ENCODE results near the gene TM9SF4. TPM values are rescaled to one million over a fixed set of nuclear protein-coding genes. Genes with fewer than 3 reads are reported as not detected.

The TM9SF4 gene
- total RNA-seq, 4 donors from 2014 or later = 18.0 to 22.9 (median 21.0) TPM

GRCh38 chr20:32067234-32067821, 42.2 kb upstream of the TM9SF4 start:
- no peak for TF ChIP-seq POLR2A (IDR thresholded peaks at IDR 0.05)
- no peak for TF ChIP-seq CTCF (IDR thresholded peaks at IDR 0.05 in 4 of 5, conservative IDR thresholded peaks at IDR 0.05 in 1 of 5)
- DNase-seq = no peak
- Histone ChIP-seq H3K4me3 (no peak overlapping the region), H3K9me3 (no peaks in the 10 kb centered on the region), H3K27ac (no peak overlapping the region), H3K4me1 (peaks cover 0 to 6% of the 10 kb centered on the region in 2 donors), H3K36me3 (no peaks in the 10 kb centered on the region), H3K27me3 (no peaks in the 10 kb centered on the region)
- intact Hi-C loops (cut with DNase I; ENCODE audit: low total_unique reads) (no loop called here), in situ Hi-C loops (cut with MboI; ENCODE audit: low sequenced_read_pairs in 4 of 4) (no loop called here)
- peak in 1 of 2 donors; percentile 66 for ATAC-seq

GRCh38 chr20:32068174-32068573, 41.3 kb upstream of the TM9SF4 start:
- DNase-seq = no peak
- intact Hi-C loops (cut with DNase I; ENCODE audit: low total_unique reads) = no loop called here
- no peaks in the 10 kb centered on the region for H3K36me3 ChIP-seq
- H3K4me1 ChIP-seq = peaks cover 0 to 6% of the 10 kb centered on the region in 2 donors
- H3K27ac ChIP-seq = no peak overlapping the region
- TF ChIP-seq POLR2A (IDR thresholded peaks at IDR 0.05) (no peak), CTCF (IDR thresholded peaks at IDR 0.05 in 4 of 5, conservative IDR thresholded peaks at IDR 0.05 in 1 of 5) (no peak)
- H3K9me3 ChIP-seq = no peaks in the 10 kb centered on the region
- in situ Hi-C loops (cut with MboI; ENCODE audit: low sequenced_read_pairs in 4 of 4) = no loop called here
- ATAC-seq = no peak
- H3K4me3 ChIP-seq = no peak overlapping the region
- H3K27me3 ChIP-seq = no peaks in the 10 kb centered on the region

GRCh38 chr20:32069711-32070110, 39.8 kb upstream of the TM9SF4 start:
- Histone ChIP-seq H3K4me1 (peaks cover 0 to 4% of the 10 kb centered on the region in 2 donors), H3K36me3 (no peaks in the 10 kb centered on the region), H3K9me3 (no peaks in the 10 kb centered on the region), H3K4me3 (no peak overlapping the region), H3K27ac (no peak overlapping the region), H3K27me3 (peaks cover 0 to 1% (median 0%) of the 10 kb centered on the region in 3 donors)
- in situ Hi-C loops (cut with MboI; ENCODE audit: low sequenced_read_pairs in 4 of 4) (no loop called here), intact Hi-C loops (cut with DNase I; ENCODE audit: low total_unique reads) (no loop called here)
- DNase-seq (no peak), ATAC-seq (no peak)
- no peak for TF ChIP-seq CTCF (IDR thresholded peaks at IDR 0.05 in 4 of 5, conservative IDR thresholded peaks at IDR 0.05 in 1 of 5)
- no peak for TF ChIP-seq POLR2A (IDR thresholded peaks at IDR 0.05)

GRCh38 chr20:32070282-32070681, 39.2 kb upstream of the TM9SF4 start:
- H3K9me3 ChIP-seq = no peaks in the 10 kb centered on the region
- ATAC-seq (no peak), DNase-seq (no peak)
- H3K27me3 ChIP-seq = peaks cover 0 to 4% (median 0%) of the 10 kb centered on the region in 3 donors
- peaks cover 0 to 3% of the 10 kb centered on the region in 2 donors for H3K4me1 ChIP-seq
- in situ Hi-C loops (cut with MboI; ENCODE audit: low sequenced_read_pairs in 4 of 4) (no loop called here), intact Hi-C loops (cut with DNase I; ENCODE audit: low total_unique reads) (no loop called here)
- H3K36me3 ChIP-seq = no peaks in the 10 kb centered on the region
- no peak overlapping the region for H3K4me3 ChIP-seq
- TF ChIP-seq CTCF (IDR thresholded peaks at IDR 0.05 in 4 of 5, conservative IDR thresholded peaks at IDR 0.05 in 1 of 5) = no peak
- no peak for TF ChIP-seq POLR2A (IDR thresholded peaks at IDR 0.05)
- H3K27ac ChIP-seq = no peak overlapping the region
